ENCODE results near the gene GRM3. TPM values are rescaled to one million over a fixed set of nuclear protein-coding genes. Genes with fewer than 3 reads are reported as not detected.
"Not testable (repeated sequence)": the region's sequence is repeated elsewhere in the genome, so short reads cannot be mapped to it uniquely, and the experiment has no call there.

GRM3 gene
- total RNA-seq, result not detected
- long read RNA-seq, donor 1, result 0 reads
- long read RNA-seq, donor 2, result 0 reads

DNA sequence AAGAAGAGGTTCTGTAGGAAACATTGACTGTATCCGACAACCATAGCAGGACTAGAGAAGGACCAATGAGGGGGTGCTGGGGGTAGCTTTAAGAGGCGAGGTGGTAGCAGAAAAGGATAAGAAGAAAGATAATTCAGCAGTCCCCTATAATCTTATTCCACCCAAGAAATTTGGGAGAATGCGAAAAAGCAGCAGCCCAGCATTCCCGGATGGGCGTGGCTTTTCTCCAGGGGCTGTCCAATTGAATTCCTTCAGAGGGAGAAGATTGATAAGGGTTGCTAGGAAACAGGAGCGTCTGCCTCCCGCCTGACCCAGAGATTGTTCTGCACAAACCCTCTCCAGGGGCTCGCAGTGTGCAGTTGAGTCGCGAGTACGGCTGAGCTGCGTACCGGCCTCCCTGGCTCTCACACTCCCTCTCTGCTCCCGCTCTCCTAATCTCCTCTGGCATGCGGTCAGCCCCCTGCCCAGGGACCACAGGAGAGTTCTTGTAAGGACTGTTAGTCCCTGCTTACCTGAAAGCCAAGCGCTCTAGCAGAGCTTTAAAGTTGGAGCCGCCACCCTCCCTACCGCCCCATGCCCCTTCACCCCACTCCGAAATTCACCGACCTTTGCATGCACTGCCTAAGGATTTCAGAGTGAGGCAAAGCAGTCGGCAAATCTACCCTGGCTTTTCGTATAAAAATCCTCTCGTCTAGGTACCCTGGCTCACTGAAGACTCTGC lies at the start of gene GRM3:
Gene GRM3, plus strand, starts transcription at position 349 of the 721 bp plus-strand sequence. CDS start 121,237 bp downstream, outside the sequence.
- TF ChIP-seq, protein P1, sequence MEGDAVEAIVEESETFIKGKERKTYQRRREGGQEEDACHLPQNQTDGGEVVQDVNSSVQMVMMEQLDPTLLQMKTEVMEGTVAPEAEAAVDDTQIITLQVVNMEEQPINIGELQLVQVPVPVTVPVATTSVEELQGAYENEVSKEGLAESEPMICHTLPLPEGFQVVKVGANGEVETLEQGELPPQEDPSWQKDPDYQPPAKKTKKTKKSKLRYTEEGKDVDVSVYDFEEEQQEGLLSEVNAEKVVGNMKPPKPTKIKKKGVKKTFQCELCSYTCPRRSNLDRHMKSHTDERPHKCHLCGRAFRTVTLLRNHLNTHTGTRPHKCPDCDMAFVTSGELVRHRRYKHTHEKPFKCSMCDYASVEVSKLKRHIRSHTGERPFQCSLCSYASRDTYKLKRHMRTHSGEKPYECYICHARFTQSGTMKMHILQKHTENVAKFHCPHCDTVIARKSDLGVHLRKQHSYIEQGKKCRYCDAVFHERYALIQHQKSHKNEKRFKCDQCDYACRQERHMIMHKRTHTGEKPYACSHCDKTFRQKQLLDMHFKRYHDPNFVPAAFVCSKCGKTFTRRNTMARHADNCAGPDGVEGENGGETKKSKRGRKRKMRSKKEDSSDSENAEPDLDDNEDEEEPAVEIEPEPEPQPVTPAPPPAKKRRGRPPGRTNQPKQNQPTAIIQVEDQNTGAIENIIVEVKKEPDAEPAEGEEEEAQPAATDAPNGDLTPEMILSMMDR (IDR thresholded peaks at IDR 0.05), result no peak
- Histone ChIP-seq H3K36me3 (ENCODE audit: low read depth) (no peaks in the 10 kb centered on the region), H3K9me3 (no peaks in the 10 kb centered on the region), H3K4me3 (no peak within 1 kb of the TSS), H3K4me1 (ENCODE audit: low read depth) (peaks cover 5% of the 10 kb centered on the region)
- DNase-seq (peak in 2 of 3 donors; percentile 14 to 33), ATAC-seq (peak; percentile 27)
- intact Hi-C loops (cut with DNase I, micrococcal nuclease), result no loop called here

DNA sequence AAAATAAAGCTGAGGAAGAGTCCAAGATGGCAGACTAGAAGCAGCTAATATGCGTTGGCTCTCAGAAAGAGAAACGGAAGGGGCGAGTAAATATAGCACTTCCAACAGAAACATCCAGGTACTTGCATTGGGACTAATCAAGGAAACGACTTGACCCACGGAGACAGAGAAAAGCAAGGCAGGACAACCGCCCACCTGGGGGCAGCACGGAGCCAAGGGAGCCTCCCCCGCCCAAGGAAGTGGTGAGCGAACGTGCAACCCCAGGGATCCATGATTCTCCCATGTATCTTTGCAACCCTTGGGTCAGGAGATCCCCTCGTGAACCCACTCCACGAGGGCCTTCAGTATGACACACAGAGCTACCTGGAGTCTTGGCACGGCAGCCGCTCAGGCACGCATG lies 45.4 kb upstream of the GRM3 start:
- ATAC-seq, result peak; percentile 21
- TF ChIP-seq, protein P1 (IDR thresholded peaks at IDR 0.05), result no peak
- H3K36me3 ChIP-seq (ENCODE audit: low read depth), result no peaks in the 10 kb centered on the region
- DNase-seq, result peak; percentile 15 to 51 (median 38)
- intact Hi-C loops (cut with DNase I, micrococcal nuclease), result no loop called here
- H3K4me1 ChIP-seq (ENCODE audit: low read depth), result no peaks in the 10 kb centered on the region
- H3K9me3 ChIP-seq, result no peaks in the 10 kb centered on the region
- H3K4me3 ChIP-seq, result no peak overlapping the region

DNA sequence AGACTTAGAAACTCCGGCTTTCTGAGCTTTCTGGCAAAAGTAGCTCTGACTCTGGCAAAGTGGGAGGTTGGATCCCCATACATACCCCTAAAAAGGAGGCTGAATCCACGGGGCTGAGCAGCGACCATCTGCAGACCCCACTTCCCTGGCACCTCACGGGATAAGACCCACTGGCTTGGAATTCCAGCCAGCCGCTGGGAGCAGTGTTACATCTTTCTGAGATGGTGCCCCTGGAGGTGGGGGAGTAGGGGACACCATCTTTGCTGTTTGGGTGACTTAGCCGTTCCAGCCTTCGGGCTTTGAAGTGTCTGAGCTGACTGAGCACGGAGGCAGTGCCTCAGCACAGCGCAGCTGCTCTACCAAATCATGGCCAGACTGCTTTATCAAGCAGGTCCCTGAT lies 45.0 kb upstream of the GRM3 start:
- Histone ChIP-seq H3K4me3 (no peak overlapping the region), H3K36me3 (ENCODE audit: low read depth) (no peaks in the 10 kb centered on the region), H3K9me3 (no peaks in the 10 kb centered on the region), H3K4me1 (ENCODE audit: low read depth) (no peaks in the 10 kb centered on the region)
- intact Hi-C loops (cut with DNase I, micrococcal nuclease), result no loop called here
- DNase-seq (peak in 1 of 3 donors; percentile 18), ATAC-seq (no peak)
- TF ChIP-seq, protein P1 (IDR thresholded peaks at IDR 0.05), result no peak

DNA sequence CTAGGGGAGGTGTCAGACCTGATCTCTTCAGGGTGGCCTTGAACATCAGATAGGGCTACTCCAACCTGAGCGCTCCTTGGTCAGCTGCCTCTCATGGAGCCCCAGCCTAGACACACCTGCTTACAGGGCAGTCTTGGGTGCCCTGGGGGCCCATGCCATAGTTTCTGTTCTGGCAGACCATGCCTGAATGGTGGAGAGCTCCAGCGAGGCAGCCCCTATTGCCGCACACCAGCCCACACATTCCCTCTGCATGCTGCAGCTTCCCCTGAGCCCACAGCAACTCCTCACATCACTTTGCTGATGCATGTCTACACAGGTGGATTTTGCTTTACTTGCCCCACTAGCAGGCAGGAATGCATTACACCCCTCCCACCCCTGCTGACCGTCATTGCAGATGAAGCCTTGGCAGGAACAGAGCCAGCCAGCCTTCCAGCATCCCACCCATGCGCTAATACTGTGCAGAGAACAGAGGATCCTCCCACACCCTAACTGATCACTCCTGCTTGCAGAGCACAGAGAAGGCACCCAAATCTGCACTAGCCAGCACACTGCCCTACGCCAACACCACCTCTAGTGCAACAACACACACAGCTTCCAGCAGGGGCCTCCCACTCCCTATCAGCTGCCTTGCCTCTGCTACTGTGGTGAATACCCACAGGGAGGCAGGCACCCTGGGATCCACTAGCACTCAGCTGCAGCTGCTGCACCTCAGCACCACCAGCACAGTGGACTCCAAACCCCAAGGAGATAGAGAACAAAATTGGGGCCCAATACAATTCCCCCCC lies 43.0 kb upstream of the GRM3 start:
- intact Hi-C loops (cut with DNase I, micrococcal nuclease), result no loop called here
- H3K4me3 ChIP-seq, result no peak overlapping the region
- ATAC-seq, result peak; percentile 15
- DNase-seq, result peak in 1 of 3 donors; percentile 22
- H3K4me1 ChIP-seq (ENCODE audit: low read depth), result no peaks in the 10 kb centered on the region
- no peaks in the 10 kb centered on the region for H3K9me3 ChIP-seq
- TF ChIP-seq, protein P1 (IDR thresholded peaks at IDR 0.05), result no peak
- H3K36me3 ChIP-seq (ENCODE audit: low read depth), result no peaks in the 10 kb centered on the region

DNA sequence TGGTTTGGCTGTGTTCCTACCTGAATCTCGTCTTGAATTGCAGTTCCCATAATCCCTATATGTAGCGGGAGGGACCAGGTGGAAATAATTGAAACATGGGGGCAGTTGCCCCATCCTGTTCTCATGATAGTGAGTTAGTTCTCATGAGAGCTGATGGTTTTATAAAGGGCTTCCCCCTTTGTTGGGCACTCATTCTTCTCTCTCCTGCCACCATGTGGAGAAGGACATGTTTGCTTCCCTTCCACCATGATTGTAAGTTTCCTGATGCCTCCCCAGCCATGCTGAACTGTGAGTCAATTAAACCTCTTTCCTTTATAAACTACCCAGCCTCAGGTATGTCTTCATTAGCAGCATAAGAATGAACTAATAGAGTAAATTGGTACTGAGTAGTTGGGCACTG lies 28.0 kb upstream of the GRM3 start:
- H3K9me3 ChIP-seq; ATAC-seq; H3K36me3 ChIP-seq (ENCODE audit: low read depth); DNase-seq; H3K4me3 ChIP-seq; intact Hi-C loops (cut with DNase I, micrococcal nuclease); H3K4me1 ChIP-seq (ENCODE audit: low read depth): not testable (repeated sequence)

All from mucosa of descending colon (tissue), 3 donors.